ENCODE data around the gene FAM78A. TPM values are rescaled to one million over a fixed set of nuclear protein-coding genes. Genes with fewer than 3 reads are reported as not detected.

The FAM78A gene
- polyA plus RNA-seq, 1 donor from 2014 or later = 0.47 TPM

GRCh38 chr9:131278702-131279111 lies 2.4 kb upstream of the FAM78A start:
- no peak for TF ChIP-seq CTCF (IDR thresholded peaks at IDR 0.05; ENCODE audit: poor library complexity, severe bottlenecking)
- TF ChIP-seq EZH2 (IDR thresholded peaks at IDR 0.05; ENCODE audit: borderline replicate concordance, insufficient read depth, low read length, poor library complexity, severe bottlenecking) = no peak
- TF ChIP-seq SMC3 (conservative IDR thresholded peaks at IDR 0.05; ENCODE audit: poor library complexity) = no peak
- no peak for TF ChIP-seq MXI1 (conservative IDR thresholded peaks at IDR 0.05; ENCODE audit: poor library complexity, severe bottlenecking)
- no peaks in the 10 kb centered on the region for H3F3A ChIP-seq (ENCODE audit: insufficient read depth, low read length, poor library complexity, severe bottlenecking)
- no peak overlapping the region for H3K9ac ChIP-seq (ENCODE audit: low read length)
- H3K9me3 ChIP-seq (ENCODE audit: low read length) = no peaks in the 10 kb centered on the region
- H3K4me2 ChIP-seq (ENCODE audit: low read length) = no peak overlapping the region
- H3K79me2 ChIP-seq (replicated peaks; ENCODE audit: insufficient read depth, low read length) = no peaks in the 10 kb centered on the region
- H3K9me2 ChIP-seq (ENCODE audit: insufficient read depth, low read length) = no peaks in the 10 kb centered on the region
- no peak overlapping the region for H3K27ac ChIP-seq (ENCODE audit: low read length)
- no peaks in the 10 kb centered on the region for H3K36me3 ChIP-seq (ENCODE audit: insufficient read depth, low read length)
- no peaks in the 10 kb centered on the region for H4K20me1 ChIP-seq (ENCODE audit: insufficient read depth)
- H2AFZ ChIP-seq (ENCODE audit: low read depth, low read length) = no peak overlapping the region
- H3K4me3 ChIP-seq (ENCODE audit: low read length) = no peak overlapping the region
- H3K27me3 ChIP-seq (ENCODE audit: insufficient read depth, low read depth, low read length) = peaks cover 50% of the 10 kb centered on the region

GRCh38 chr9:131277910-131278701 lies 1.8 kb upstream of the FAM78A start:
- Histone ChIP-seq H3K4me2 (ENCODE audit: low read length) (no peak overlapping the region), H3K4me3 (ENCODE audit: low read length) (peak overlapping the region; percentile 62), H3K27me3 (ENCODE audit: insufficient read depth, low read depth, low read length) (peaks cover 45% of the 10 kb centered on the region), H2AFZ (ENCODE audit: low read depth, low read length) (no peak overlapping the region), H3K9me3 (ENCODE audit: low read length) (no peaks in the 10 kb centered on the region), H3F3A (ENCODE audit: insufficient read depth, low read length, poor library complexity, severe bottlenecking) (no peaks in the 10 kb centered on the region), H3K27ac (ENCODE audit: low read length) (no peak overlapping the region), H3K79me2 (replicated peaks; ENCODE audit: insufficient read depth, low read length) (no peaks in the 10 kb centered on the region), H4K20me1 (ENCODE audit: insufficient read depth) (no peaks in the 10 kb centered on the region), H3K9me2 (ENCODE audit: insufficient read depth, low read length) (no peaks in the 10 kb centered on the region), H3K36me3 (ENCODE audit: insufficient read depth, low read length) (no peaks in the 10 kb centered on the region), H3K9ac (ENCODE audit: low read length) (peak overlapping the region; percentile 50)
- no peak for TF ChIP-seq POLR2AphosphoS5 (IDR thresholded peaks at IDR 0.05)

DNA sequence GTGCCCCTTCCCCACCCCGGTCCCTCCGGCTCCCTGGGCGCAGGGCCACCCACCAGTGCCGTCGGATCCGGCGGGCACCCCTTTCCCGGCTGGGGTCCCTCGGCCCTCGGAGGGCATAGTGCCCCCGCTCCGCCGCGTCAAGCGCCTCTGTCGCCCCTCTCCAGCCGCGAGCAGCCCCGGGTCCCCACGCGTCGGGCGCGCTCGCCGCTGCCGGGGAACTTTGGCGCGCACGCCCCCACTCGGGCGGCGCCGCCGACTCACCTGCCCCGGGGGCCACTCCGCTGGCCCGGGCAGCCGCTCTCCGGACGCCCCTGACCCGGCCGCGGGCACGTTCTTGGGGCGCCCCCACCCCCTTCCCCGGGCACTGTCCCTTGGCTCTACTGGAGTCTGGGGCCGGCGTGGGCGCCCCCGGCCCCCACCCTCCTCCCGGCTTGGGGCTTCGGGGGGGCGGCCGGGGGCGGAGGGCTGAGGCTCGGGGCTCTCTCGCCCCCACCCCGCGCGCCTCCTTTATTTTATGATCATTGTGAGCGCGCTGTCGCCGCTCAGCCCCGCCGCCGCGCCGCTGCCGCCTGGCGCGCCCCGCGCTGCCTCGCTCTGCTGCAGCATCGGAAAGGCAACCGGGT lies 1.1 kb upstream of the FAM78A start:
- H3K9ac ChIP-seq (ENCODE audit: low read length) = peak overlapping the region; percentile 50
- no peaks in the 10 kb centered on the region for H3K79me2 ChIP-seq (replicated peaks; ENCODE audit: insufficient read depth, low read length)
- no peaks in the 10 kb centered on the region for H3K9me3 ChIP-seq (ENCODE audit: low read length)
- no peak overlapping the region for H2AFZ ChIP-seq (ENCODE audit: low read depth, low read length)
- H3K27me3 ChIP-seq (ENCODE audit: insufficient read depth, low read depth, low read length) = peaks cover 38% of the 10 kb centered on the region
- H3K36me3 ChIP-seq (ENCODE audit: insufficient read depth, low read length) = no peaks in the 10 kb centered on the region
- H3F3A ChIP-seq (ENCODE audit: insufficient read depth, low read length, poor library complexity, severe bottlenecking) = no peaks in the 10 kb centered on the region
- peak overlapping the region; percentile 62 for H3K4me3 ChIP-seq (ENCODE audit: low read length)
- no peaks in the 10 kb centered on the region for H4K20me1 ChIP-seq (ENCODE audit: insufficient read depth)
- no peak overlapping the region for H3K4me2 ChIP-seq (ENCODE audit: low read length)
- TF ChIP-seq MXI1 (conservative IDR thresholded peaks at IDR 0.05; ENCODE audit: poor library complexity, severe bottlenecking) = peak; percentile 29
- TF ChIP-seq POLR2AphosphoS5 (IDR thresholded peaks at IDR 0.05) = no peak
- no peak overlapping the region for H3K27ac ChIP-seq (ENCODE audit: low read length)
- no peaks in the 10 kb centered on the region for H3K9me2 ChIP-seq (ENCODE audit: insufficient read depth, low read length)

DNA sequence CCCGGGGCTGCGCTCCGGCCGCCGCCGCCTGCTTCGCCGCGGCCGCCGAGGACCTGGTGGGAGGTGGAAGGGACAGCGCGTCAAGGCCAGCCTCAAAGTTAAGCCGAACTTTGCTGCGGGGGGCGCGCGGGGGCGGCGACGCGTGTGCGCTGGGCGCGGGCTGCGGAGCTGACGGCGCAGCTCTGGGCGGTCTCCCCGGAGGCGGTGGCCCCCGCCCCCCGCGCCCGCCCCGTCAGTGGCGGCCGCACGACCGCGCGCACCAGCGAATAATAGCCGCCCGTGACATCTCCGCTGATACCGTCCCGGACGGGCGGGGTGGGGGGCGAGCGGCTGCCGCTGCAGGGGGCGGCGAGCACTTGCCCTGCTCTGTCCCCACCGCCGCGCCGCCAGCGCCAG lies 579 bp upstream of the FAM78A start:
- H3K36me3 ChIP-seq (ENCODE audit: insufficient read depth, low read length) = no peaks in the 10 kb centered on the region
- H2AFZ ChIP-seq (ENCODE audit: low read depth, low read length) = no peak overlapping the region
- no peaks in the 10 kb centered on the region for H3F3A ChIP-seq (ENCODE audit: insufficient read depth, low read length, poor library complexity, severe bottlenecking)
- H3K4me3 ChIP-seq (ENCODE audit: low read length) = peak overlapping the region; percentile 62
- H3K9ac ChIP-seq (ENCODE audit: low read length) = peak overlapping the region; percentile 50
- H3K27me3 ChIP-seq (ENCODE audit: insufficient read depth, low read depth, low read length) = peaks cover 33% of the 10 kb centered on the region
- H3K9me2 ChIP-seq (ENCODE audit: insufficient read depth, low read length) = no peaks in the 10 kb centered on the region
- H4K20me1 ChIP-seq (ENCODE audit: insufficient read depth) = no peaks in the 10 kb centered on the region
- H3K9me3 ChIP-seq (ENCODE audit: low read length) = no peaks in the 10 kb centered on the region
- H3K79me2 ChIP-seq (replicated peaks; ENCODE audit: insufficient read depth, low read length) = no peaks in the 10 kb centered on the region
- no peak overlapping the region for H3K4me2 ChIP-seq (ENCODE audit: low read length)
- H3K27ac ChIP-seq (ENCODE audit: low read length) = no peak overlapping the region
- TF ChIP-seq RAD21 (conservative IDR thresholded peaks at IDR 0.05) = no peak
- TF ChIP-seq, protein P1, sequence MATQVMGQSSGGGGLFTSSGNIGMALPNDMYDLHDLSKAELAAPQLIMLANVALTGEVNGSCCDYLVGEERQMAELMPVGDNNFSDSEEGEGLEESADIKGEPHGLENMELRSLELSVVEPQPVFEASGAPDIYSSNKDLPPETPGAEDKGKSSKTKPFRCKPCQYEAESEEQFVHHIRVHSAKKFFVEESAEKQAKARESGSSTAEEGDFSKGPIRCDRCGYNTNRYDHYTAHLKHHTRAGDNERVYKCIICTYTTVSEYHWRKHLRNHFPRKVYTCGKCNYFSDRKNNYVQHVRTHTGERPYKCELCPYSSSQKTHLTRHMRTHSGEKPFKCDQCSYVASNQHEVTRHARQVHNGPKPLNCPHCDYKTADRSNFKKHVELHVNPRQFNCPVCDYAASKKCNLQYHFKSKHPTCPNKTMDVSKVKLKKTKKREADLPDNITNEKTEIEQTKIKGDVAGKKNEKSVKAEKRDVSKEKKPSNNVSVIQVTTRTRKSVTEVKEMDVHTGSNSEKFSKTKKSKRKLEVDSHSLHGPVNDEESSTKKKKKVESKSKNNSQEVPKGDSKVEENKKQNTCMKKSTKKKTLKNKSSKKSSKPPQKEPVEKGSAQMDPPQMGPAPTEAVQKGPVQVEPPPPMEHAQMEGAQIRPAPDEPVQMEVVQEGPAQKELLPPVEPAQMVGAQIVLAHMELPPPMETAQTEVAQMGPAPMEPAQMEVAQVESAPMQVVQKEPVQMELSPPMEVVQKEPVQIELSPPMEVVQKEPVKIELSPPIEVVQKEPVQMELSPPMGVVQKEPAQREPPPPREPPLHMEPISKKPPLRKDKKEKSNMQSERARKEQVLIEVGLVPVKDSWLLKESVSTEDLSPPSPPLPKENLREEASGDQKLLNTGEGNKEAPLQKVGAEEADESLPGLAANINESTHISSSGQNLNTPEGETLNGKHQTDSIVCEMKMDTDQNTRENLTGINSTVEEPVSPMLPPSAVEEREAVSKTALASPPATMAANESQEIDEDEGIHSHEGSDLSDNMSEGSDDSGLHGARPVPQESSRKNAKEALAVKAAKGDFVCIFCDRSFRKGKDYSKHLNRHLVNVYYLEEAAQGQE (IDR thresholded peaks at IDR 0.05; ENCODE audit: borderline replicate concordance) = no peak
- TF ChIP-seq POLR2AphosphoS5 (IDR thresholded peaks at IDR 0.05) = no peak
- no peak for TF ChIP-seq EZH2 (IDR thresholded peaks at IDR 0.05; ENCODE audit: borderline replicate concordance, insufficient read depth, low read length, poor library complexity, severe bottlenecking)
- TF ChIP-seq SMC3 (conservative IDR thresholded peaks at IDR 0.05; ENCODE audit: poor library complexity) = no peak
- no peak for TF ChIP-seq CTCF (IDR thresholded peaks at IDR 0.05; ENCODE audit: poor library complexity, severe bottlenecking)
- TF ChIP-seq MXI1 (conservative IDR thresholded peaks at IDR 0.05; ENCODE audit: poor library complexity, severe bottlenecking) = no peak
- TF ChIP-seq TAF1 (IDR thresholded peaks at IDR 0.05; ENCODE audit: low read depth) = no peak
